HG02852 (cell line): ENCODE data around the gene CNTN6.
A peak's percentile ranks its signal among the peaks of the same experiment; 100 is the strongest.
"Not testable (repeated sequence)": the region's sequence is repeated elsewhere in the genome, so short reads cannot be mapped to it uniquely, and the experiment has no call there.

Source experiments
- ATAC-seq: cut with Tn5 transposase; IDR thresholded peaks from one replicate; pipeline ENCODE4 v1.9.1; 2021; ENCODE audit warnings: mild to moderate bottlenecking, moderate library complexity; ENCODE audit not compliant: unreplicated experiment

CNTN6 gene

DNA sequence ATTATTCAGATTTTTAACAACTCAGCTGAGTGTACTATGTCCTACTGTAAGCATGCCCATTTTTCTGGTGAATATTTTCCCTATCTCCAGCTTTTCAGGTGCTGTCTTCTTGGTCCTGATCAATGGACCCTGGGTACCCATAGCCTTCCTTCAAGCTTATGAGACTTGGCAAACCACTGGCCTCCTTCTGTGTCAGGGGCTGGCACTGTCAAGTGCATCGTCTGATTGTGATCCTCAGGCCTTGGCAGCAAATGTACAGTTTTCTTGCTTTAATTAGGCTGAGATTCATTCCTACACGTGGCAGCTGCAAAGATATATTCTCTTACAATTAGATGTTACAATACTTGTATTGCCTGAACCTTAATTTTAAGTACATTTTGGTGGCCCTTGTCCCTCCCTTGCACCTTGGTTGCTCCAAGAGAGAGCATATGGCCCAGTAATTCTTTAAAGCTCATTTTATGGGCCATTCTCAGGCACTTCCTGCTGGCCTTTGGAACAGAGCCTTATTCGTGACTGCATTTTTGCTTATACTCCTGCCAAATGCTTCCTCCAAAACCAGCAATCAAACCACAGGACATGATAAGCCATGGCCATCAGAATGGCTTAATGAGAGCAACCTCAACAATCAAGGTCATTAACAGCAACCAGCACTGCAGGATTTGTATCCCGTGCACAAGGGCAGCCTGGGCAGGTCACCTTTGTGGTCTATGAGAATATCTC lies 179.9 kb downstream of the CNTN6 start:
- no peak for ATAC-seq

DNA sequence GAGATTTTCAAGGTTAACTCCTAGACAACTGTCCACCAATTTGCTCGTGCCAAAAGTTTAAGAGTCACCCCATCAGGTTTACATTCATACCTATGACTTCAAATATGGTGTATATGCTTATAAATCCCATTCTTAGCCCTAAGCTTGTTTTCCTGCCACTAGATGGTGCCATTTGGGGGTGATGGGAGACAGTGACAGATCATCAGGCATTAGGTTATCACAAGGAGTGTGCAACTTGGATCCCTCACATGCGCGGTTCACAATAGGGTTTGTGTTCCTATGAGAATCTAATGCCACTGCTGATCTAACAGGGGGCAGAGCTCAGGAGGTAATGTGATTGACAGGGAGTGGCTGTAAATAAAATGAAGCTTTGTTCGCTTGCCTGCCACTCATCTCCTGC lies 182.7 kb downstream of the CNTN6 start:
- ATAC-seq, result peak; percentile 45

DNA sequence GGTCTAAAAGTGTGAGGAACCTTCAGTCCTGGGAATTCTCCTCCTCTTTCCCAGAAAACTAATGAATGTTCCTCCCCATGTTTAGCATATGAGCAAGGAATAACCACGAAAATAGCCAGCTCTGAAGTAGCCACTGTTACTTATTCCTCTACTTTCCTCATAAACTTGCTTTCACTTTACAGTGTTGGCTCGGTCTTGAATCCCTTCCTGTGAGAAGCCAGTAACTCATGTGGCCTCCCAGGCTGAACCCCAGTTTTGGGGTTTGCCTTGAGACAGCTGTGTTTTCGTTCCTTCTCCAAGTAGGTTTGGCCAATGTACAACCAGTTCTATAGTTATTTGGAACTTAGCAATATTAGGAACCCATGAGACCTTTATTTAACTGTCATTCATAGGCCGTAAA lies 195.0 kb downstream of the CNTN6 start:
- ATAC-seq, result no peak

- no peak for ATAC-seq
These were observed 196.1 kb downstream of the CNTN6 start for GRCh38 chr3:1288805-1289494.

GRCh38 chr3:1292571-1293071 lies 199.8 kb downstream of the CNTN6 start:
- no peak for ATAC-seq

- ATAC-seq, result no peak
These were observed 201.8 kb downstream of the CNTN6 start for GRCh38 chr3:1294586-1294985.

DNA sequence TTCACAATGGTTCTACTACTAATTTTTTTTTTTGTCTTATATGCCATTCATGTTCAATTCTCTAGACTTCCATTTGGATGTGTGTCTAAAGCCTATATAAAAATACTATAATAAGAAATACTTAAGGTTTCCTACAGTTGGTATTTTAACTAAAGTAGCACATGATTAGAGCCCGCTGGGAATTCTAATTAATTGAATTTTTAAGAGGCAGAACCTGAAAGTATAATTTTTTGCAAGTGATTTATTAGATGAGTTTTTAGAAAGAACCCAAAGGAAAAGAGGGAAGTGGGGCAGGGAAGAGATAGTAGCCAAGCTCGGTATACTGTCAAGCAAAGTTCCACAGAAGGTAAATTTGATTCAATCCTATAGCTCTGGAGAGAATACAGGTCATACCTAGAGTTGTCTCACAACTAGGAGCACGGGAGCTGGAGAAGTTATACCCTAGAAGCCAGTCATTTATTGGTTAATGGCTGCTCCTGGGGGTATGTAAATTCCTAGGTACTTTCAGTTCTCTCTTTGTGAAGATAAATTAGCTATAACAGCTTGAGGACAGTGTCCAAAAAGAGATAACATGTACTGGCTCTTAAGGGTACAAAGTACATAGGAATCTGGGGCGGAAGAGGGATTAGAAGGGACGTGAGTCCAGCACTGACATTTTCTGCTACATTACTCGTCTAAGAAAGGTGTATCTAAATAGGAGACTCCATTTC lies 225.6 kb downstream of the CNTN6 start:
- no peak for ATAC-seq

GRCh38 chr3:1326546-1326945 lies 233.7 kb downstream of the CNTN6 start:
- ATAC-seq, result no peak

DNA sequence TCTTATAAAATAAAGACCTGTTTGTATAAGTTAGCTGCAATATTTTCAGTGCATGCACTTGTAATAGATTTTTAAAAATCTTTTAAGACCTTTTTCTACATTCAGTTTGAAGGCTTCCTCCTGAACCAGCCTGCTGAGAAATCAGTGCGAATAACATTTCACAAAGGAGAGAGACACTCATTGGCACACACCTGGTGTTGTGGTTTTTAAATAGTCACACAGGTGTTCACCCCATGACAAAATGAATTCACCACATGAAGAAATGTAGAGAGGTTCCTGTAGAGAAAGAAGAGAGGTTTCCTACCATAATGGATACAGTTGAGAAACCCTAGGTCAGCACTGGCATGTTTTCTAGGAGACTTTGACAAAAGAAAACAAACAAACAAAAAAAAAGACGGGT lies 237.3 kb downstream of the CNTN6 start:
- no peak for ATAC-seq

DNA sequence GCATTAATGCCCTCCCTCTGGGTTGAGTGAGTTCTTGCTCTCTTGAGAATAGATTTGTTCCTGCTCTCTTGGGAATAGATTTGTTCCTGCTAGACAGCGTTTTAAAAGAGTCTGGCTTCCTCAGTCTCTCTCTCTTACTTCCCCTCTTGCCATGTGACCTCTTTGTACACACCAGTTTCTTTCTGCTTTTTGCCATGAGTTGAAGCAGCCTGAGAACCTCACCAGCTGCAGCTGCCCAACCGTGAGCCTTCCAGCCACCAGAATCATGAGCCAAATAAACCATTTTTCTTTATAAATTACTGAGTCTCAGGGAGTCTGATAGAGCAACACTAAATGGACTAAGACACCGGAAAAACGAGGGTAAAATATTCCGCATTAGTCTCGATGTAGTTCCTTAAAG lies 253.6 kb downstream of the CNTN6 start:
- ATAC-seq, result no peak

DNA sequence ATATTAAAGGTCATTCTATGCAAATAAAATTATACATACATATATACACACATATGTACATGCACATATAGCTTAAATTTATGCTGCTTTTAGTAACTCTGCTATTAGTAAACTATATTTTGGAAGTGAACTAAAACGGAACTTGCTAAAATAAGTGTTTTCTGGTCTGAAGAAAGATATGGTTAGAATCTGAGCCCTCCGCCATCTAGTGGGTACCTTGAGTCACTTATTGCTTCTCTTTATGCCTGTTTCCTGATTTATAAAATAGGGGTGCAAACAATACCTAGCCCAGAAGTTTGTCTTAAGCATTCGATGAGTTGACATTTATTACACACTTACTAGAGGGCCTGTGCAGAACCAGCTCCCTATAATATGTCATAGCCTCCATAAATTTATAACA lies 255.7 kb downstream of the CNTN6 start:
- ATAC-seq, result no peak

DNA sequence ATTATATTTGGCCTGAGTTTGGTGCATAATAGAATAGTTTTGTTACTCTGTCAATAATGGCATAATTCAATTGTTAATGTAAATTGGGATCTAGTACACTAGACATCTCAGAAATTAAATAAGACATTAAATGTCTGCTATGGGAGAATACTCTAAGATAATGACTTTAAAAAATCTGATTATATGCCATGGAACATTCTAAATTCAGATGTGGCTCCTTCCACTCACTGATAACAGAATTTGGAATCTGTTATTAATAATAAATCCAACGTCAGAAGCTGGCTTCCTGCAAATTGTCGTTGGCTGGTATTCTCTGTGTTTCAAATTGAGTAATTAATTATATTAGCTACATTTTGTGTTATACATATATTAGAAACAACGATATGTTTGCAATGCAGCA lies 258.1 kb downstream of the CNTN6 start:
- ATAC-seq, result no peak

DNA sequence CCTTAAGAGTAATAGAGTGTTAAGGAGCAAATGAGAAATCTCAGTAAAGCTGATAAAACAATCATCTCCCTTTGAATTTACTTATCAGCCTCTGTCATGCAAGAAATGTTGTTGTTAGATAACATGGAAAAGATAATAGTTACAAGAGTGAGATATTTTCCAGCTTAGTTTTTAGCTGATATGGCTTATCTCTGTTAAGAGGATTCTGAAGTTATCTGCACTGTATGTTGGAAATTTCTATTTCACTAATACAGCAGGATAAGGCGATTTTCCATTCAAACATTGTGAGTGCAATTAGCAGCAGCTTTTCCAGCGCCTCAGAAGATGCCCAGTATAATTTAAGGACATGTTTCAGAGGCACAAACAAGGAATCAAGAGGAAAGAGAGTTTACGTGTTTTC lies 262.9 kb downstream of the CNTN6 start:
- no peak for ATAC-seq

DNA sequence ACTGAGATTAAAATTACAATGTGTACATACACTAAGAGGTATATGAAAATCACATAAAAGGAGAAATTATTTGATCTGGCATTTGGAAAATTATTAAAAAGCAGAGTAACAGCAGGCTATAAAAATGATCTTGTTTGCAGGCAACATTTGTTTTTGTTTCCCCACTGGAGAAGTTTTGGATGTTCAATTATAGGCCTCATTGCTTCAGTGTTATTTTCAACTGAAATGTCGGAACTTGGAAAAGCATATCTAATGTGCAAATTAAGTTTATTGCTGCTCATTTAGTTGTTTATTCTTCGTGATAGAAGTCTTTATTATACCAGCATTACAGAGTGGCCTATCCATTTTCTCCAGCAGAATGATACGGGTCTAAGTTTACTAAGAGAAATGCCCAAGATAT lies 263.3 kb downstream of the CNTN6 start:
- no peak for ATAC-seq

GRCh38 chr3:1365528-1365927 lies 272.7 kb downstream of the CNTN6 start:
- ATAC-seq, result no peak

- ATAC-seq, result no peak
These were observed 281.6 kb downstream of the CNTN6 start for GRCh38 chr3:1374471-1374870.

DNA sequence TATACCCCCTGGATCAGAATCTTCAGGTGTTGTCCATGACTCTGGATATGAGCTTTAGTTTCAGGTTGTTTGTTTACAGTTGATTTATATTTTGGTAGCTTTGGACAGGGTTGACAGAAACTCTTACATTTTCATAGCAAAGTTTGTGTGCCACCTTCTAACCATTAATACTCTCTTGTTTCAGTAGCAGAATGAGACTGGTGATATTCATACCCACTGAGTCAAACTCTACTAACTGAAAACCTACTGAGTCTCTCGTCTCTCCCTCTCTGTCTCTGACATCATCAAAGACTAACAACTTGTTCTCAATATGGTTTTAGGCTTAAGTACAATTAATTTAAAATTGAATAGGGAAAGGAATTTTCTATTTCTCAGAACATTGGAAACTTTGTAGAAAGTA lies 282.3 kb downstream of the CNTN6 start:
- no peak for ATAC-seq

GRCh38 chr3:1380926-1381646 lies 288.3 kb downstream of the CNTN6 start:
- ATAC-seq, result peak; percentile 86

- ATAC-seq, result peak; percentile 42
These were observed 288.8 kb downstream of the CNTN6 start for GRCh38 chr3:1381647-1382036.

- not testable (repeated sequence) for ATAC-seq
These were observed 294.6 kb downstream of the CNTN6 start for GRCh38 chr3:1387396-1387905.

DNA sequence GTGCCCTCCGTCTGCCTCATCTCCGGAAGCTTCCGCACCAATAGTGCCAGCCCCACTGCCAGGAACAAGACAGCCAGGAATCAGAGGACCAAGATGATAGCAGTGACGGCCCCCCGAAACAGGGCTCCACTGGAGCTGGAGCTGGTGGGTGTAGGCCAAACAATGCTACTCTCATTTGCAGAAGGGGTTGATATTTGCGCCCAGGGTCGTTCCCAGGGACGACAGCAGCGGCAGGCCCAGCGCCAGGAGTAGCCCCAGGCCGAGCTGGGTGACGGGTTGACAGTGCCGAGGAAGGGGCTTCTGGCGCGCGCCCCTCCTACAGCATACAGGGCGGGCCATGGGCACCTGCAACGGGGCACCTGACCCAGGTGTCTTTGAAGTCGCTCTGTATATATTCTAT lies 301.4 kb downstream of the CNTN6 start:
- ATAC-seq, result no peak
